D721Med (cell line): ENCODE data around the gene HOXB8.

Experiments used
- DNase-seq: peaks from one replicate; pipeline ENCODE4 v3.0.0; 2011; ENCODE audit warnings: low spot score; ENCODE audit not compliant: insufficient read length
- FAIRE-seq: peaks from 2 replicates; lab custom pipeline; 2011; peaks lifted over from hg19 to GRCh38; lab: Jason Lieb, UNC
- CTCF ChIP-seq: IDR thresholded peaks from 2 replicates; pipeline ENCODE4 v1.5.1; 2012; ENCODE audit warnings: mild to moderate bottlenecking, control low read depth; ENCODE audit not compliant: insufficient read depth; ENCODE audit errors: missing control alignments

HOXB8 gene

GRCh38 chr17:48620461-48621139, 5.5 kb upstream of the HOXB8 start:
- DNase-seq (no peak), FAIRE-seq (no peak)
- no peak for TF ChIP-seq CTCF

- no peak for TF ChIP-seq CTCF
- DNase-seq = no peak
- no peak for FAIRE-seq
These were observed 4.8 kb upstream of the HOXB8 start for GRCh38 chr17:48619826-48620449.

GRCh38 chr17:48618256-48618896, 3.3 kb upstream of the HOXB8 start:
- FAIRE-seq = no peak
- TF ChIP-seq CTCF = peak; percentile 98
- peak; percentile 93 for DNase-seq

GRCh38 chr17:48617471-48618255, 2.6 kb upstream of the HOXB8 start:
- no peak for TF ChIP-seq CTCF
- DNase-seq (no peak), FAIRE-seq (no peak)

- DNase-seq (no peak), FAIRE-seq (no peak)
- no peak for TF ChIP-seq CTCF
These were observed 1.8 kb upstream of the HOXB8 start for GRCh38 chr17:48616717-48617470.

GRCh38 chr17:48615963-48616716, 1.0 kb upstream of the HOXB8 start:
- no peak for TF ChIP-seq CTCF
- no peak for FAIRE-seq
- DNase-seq = no peak
